ENCODE measurements around the gene MEIS3.

MEIS3 gene

GRCh38 chr19:47363758-47364531 lies 55.4 kb downstream of the MEIS3 start:
- in situ Hi-C loops (cut with HindIII; ENCODE audit: low sequenced_read_pairs), result no loop called here
- TF ChIP-seq, protein P1, sequence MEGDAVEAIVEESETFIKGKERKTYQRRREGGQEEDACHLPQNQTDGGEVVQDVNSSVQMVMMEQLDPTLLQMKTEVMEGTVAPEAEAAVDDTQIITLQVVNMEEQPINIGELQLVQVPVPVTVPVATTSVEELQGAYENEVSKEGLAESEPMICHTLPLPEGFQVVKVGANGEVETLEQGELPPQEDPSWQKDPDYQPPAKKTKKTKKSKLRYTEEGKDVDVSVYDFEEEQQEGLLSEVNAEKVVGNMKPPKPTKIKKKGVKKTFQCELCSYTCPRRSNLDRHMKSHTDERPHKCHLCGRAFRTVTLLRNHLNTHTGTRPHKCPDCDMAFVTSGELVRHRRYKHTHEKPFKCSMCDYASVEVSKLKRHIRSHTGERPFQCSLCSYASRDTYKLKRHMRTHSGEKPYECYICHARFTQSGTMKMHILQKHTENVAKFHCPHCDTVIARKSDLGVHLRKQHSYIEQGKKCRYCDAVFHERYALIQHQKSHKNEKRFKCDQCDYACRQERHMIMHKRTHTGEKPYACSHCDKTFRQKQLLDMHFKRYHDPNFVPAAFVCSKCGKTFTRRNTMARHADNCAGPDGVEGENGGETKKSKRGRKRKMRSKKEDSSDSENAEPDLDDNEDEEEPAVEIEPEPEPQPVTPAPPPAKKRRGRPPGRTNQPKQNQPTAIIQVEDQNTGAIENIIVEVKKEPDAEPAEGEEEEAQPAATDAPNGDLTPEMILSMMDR (IDR thresholded peaks at IDR 0.05; ENCODE audit: low read depth, low read length), result no peak
- H3K4me3 ChIP-seq (ENCODE audit: low read depth, low read length), result no peak overlapping the region
- DNase-seq (ENCODE audit: low read depth, low spot score), result peak; percentile 14

GRCh38 chr19:47362321-47362720 lies 57.0 kb downstream of the MEIS3 start:
- TF ChIP-seq, protein P1 (IDR thresholded peaks at IDR 0.05; ENCODE audit: low read depth, low read length), result no peak
- DNase-seq (ENCODE audit: low read depth, low spot score), result no peak
- in situ Hi-C loops (cut with HindIII; ENCODE audit: low sequenced_read_pairs), result no loop called here
- no peak overlapping the region for H3K4me3 ChIP-seq (ENCODE audit: low read depth, low read length)

DNA sequence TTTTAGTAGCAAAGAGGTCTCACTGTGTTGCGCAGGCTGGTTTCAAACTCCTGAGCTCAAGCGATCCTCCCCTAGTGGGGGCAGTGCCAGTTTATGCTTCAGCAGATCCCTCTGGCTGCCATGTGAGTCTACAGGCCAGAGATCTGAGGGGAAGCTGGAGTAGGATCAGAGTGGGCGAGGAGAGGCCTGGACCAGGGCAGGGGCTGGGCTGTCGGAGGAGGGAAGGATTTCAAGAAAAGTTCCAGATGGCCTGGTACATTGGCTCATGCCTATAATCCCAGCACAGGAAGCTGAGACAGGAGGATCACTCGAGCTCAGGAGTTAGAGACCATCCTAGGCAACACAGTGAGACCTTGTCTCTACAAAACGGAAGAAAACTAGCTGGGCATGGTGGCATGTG lies 60.4 kb downstream of the MEIS3 start:
- DNase-seq (ENCODE audit: low read depth, low spot score), result no peak
- TF ChIP-seq, protein P1 (IDR thresholded peaks at IDR 0.05; ENCODE audit: low read depth, low read length), result no peak
- in situ Hi-C loops (cut with HindIII; ENCODE audit: low sequenced_read_pairs), result no loop called here
- no peak overlapping the region for H3K4me3 ChIP-seq (ENCODE audit: low read depth, low read length)

- TF ChIP-seq, protein P1 (IDR thresholded peaks at IDR 0.05; ENCODE audit: low read depth, low read length), result peak; percentile 22
- in situ Hi-C loops (cut with HindIII; ENCODE audit: low sequenced_read_pairs), result no loop called here
- no peak for DNase-seq (ENCODE audit: low read depth, low spot score)
- no peak overlapping the region for H3K4me3 ChIP-seq (ENCODE audit: low read depth, low read length)
Measured at GRCh38 chr19:47357788-47358680, 61.3 kb downstream of the MEIS3 start.

DNA sequence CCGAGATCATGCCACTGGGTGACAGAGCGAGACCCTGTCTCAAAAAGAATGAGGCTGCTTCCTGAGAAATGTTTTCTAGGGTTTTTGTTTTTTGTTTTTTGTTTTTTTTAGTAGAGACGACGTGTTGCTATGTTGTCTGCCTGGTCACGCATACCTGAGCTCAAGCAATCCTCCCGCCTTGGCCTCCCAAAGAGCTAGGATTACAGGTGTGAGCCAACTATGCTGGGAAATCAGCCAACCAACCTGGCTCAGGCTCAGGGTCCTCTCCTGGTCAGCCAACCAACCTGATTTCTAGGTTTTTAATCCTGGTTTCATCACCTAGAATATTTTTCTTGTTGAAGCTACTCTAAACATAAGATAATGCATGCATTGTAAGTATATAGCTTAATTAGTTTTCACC lies 62.4 kb downstream of the MEIS3 start:
- no peak overlapping the region for H3K4me3 ChIP-seq (ENCODE audit: low read depth, low read length)

DNA sequence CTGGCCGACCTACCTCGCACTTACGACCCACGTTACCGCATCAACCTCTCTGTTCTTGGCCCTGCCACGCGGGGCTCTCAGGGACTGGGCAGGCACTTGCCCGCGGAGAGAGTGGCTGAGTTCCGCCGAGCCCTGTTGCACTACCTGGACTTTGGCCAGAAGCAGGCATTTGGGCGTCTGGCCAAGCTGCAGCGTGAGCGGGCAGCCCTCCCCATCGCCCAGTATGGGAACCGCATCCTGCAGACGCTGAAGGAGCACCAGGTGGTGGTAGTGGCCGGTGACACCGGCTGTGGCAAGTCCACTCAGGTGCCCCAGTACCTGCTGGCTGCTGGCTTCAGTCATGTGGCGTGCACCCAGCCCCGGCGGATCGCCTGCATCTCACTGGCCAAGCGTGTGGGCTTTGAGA lies 66.0 kb downstream of the MEIS3 start:
- TF ChIP-seq, protein P1 (IDR thresholded peaks at IDR 0.05; ENCODE audit: low read depth, low read length), result no peak
- no peak overlapping the region for H3K4me3 ChIP-seq (ENCODE audit: low read depth, low read length)
- no peak for DNase-seq (ENCODE audit: low read depth, low spot score)
- in situ Hi-C loops (cut with HindIII; ENCODE audit: low sequenced_read_pairs), result no loop called here

More for the DNA sequence above, 62.4 kb downstream of the MEIS3 start:
- in situ Hi-C loops (cut with HindIII; ENCODE audit: low sequenced_read_pairs), result no loop called here
- no peak for DNase-seq (ENCODE audit: low read depth, low spot score)
- TF ChIP-seq, protein P1 (IDR thresholded peaks at IDR 0.05; ENCODE audit: low read depth, low read length), result no peak
